Body of pancreas (tissue), 4 donors: ENCODE results near the gene TOR1B. TPM values are rescaled to one million over a fixed set of nuclear protein-coding genes. Genes with fewer than 3 reads are reported as not detected.

Source experiments
- ATAC-seq: fragments of 150-250 bp; one replicate; pipeline ENCODE4 v1.9.1; 2016
- DNase-seq, 4 donors: peaks; one replicate each; pipeline ENCODE4 v3.0.0-alpha.2; 2019
- H3K27ac ChIP-seq, 4 donors: fragments of 200-600 bp; sonication (generic); 1 replicate in 3 of 4; 2 replicates in 1 of 4; pipeline versions ENCODE4 v1.5.1 to v1.6.1; 2016 to 2019; ENCODE audit warnings: mild to moderate bottlenecking in 1 of 4, mixed read lengths in 1 of 4, moderate library complexity in 1 of 4
- H3K27me3 ChIP-seq, 2 donors: fragments of 200-600 bp; sonication (generic); one replicate each; pipeline ENCODE4 v1.6.0; 2016; ENCODE audit warnings: mild to moderate bottlenecking in 1 of 2
- H3K36me3 ChIP-seq, 2 donors: fragments of 200-600 bp; sonication (generic); replicated peaks in 1 of 2; 2 replicates each; pipeline ENCODE4 v1.5.1; 2016; ENCODE audit warnings: low read depth in 2 of 2; ENCODE audit not compliant: insufficient read depth in 1 of 2
- H3K4me1 ChIP-seq: fragments of 200-600 bp; sonication (generic); one replicate; pipeline ENCODE4 v1.6.0; 2016
- H3K4me3 ChIP-seq, 2 donors: fragments of 200-600 bp; sonication (generic); 1 replicate in 1 of 2; 2 replicates in 1 of 2; pipeline ENCODE4 v1.5.1; 2016 to 2019
- H3K9me3 ChIP-seq, 3 donors: fragments of 200-600 bp; sonication (generic); 1 replicate in 2 of 3; 2 replicates in 1 of 3; pipeline ENCODE4 v1.5.1; 2016
- POLR2A ChIP-seq, 3 donors: fragments of 450-650 bp; IDR thresholded peaks; one replicate each; pipeline ENCODE4 v1.6.1; 2016; ENCODE audit warnings: antibody characterized with exemption in 3 of 3, mild to moderate bottlenecking in 2 of 3
- WGBS, 2 donors: methylation state at CpG; one replicate each; pipeline ENCODE4 v1.1.5; 2017; 5-methylcytosine and 5-hydroxymethylcytosine counted together
- intact Hi-C: fragments of 100-400 bp; cut with DNase I; formaldehyde crosslinking; loops from one replicate; pipeline ENCODE4 v1.15.1; 2023
- total RNA-seq, 2 donors: library from RNA; depleted of rRNA; stranded (reverse); fragments of >200 nt; gene quantifications; one replicate each; pipeline ENCODE4 v1.1.0, GENCODE V29; 2016
- TF ChIP-seq, protein P1 (sequence below), 7 experiments: fragments of 450-650 bp in 4 of 7; fragments of 200-600 bp in 3 of 7; sonication (generic) in 3 of 7; IDR thresholded peaks; one replicate each; pipeline ENCODE4 v1.5.1; 2016 to 2019; ENCODE audit warnings: antibody characterized with exemption in 7 of 7

TOR1B gene
- total RNA-seq, 2 donors from 2014 or later: 9.6 to 19.2 TPM

DNA sequence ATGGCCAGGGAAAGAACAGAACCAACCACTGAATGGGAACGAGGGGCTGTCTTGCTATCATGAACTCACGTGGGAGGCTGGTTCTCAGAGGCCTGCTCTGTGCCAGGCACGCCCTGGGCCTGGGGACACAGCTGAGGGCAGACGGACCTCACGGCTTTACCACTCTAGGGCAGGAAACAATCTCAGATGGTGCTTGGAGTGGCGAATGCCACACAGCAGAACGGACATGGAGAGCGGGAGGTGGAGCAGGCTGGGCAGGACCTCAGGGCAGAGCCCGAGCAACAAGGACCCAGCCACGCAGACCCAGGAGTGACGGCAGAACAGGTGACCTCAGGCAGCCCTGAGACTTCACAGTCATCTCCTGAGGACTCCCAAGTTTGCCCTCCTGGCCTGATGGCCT, 12.3 kb downstream of the TOR1B start:
- Histone ChIP-seq H3K4me1 (peaks cover 21% of the 10 kb centered on the region), H3K9me3 (no peaks in the 10 kb centered on the region), H3K27me3 (no peaks in the 10 kb centered on the region), H3K36me3 (no peaks in the 10 kb centered on the region), H3K4me3 (no peak overlapping the region), H3K27ac (no peak overlapping the region)
- TF ChIP-seq POLR2A (IDR thresholded peaks at IDR 0.05): no peak
- ATAC-seq (no peak), DNase-seq (no peak)
- intact Hi-C loops: no loop called here
- 85 to 95% methylated on average over 5 to 11 of the region's 11 CpGs for WGBS, 2 donors

DNA sequence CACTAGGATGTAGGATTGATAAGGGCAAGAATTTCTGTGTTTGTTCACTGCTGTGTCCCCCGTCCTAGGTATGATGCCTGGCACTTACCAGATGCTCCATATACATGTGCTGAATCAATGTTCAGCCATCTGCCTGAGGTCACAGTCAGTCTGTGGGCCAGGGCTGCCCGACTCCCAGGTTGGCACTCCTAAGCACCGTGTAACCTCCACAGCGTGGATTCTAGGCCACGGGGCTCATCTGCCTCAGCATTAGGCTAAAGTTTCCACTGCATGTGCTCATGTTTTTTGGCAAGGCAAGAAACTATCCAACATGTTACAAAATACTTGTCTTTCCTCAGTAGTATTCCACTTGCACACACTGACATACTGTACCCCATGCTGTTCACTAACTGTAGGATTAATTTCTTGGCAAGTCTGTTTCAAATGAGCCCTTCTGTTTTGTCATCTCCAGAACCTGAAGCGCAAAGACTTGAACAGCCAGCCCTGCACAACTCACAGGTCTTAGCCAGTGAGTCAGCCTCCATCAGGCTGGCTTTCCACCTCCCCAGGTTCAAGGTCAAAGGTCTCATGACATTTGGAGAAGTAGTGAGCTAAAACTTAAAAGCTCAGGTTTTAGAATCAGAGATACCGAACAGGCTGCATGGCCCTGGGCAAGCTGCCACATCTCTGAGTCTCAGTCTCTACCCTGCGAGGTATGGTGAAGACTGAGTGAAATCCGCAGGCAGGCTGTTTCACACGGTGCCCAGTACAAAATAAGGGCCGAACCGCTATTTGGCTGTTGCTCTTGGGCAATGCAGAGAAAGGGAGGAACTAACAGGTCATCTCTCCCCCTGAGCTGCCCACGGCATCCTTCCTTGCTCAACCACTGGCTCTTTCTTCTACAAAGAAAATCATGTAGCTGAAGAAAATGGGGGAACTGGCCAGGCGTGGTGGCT, 13.8 kb downstream of the TOR1B start:
- Histone ChIP-seq H3K4me3 (no peak overlapping the region), H3K36me3 (peaks cover 0 to 2% of the 10 kb centered on the region in 2 donors), H3K9me3 (no peaks in the 10 kb centered on the region), H3K27me3 (no peaks in the 10 kb centered on the region), H3K4me1 (peaks cover 7% of the 10 kb centered on the region), H3K27ac (no peak overlapping the region)
- ATAC-seq (no peak), DNase-seq (peak in 1 of 4 donors; percentile 34)
- intact Hi-C loops: no loop called here
- 69 to 82% methylated on average over 14 of the region's 14 CpGs for WGBS, 2 donors
- TF ChIP-seq POLR2A (IDR thresholded peaks at IDR 0.05): no peak
- TF ChIP-seq, protein P1, sequence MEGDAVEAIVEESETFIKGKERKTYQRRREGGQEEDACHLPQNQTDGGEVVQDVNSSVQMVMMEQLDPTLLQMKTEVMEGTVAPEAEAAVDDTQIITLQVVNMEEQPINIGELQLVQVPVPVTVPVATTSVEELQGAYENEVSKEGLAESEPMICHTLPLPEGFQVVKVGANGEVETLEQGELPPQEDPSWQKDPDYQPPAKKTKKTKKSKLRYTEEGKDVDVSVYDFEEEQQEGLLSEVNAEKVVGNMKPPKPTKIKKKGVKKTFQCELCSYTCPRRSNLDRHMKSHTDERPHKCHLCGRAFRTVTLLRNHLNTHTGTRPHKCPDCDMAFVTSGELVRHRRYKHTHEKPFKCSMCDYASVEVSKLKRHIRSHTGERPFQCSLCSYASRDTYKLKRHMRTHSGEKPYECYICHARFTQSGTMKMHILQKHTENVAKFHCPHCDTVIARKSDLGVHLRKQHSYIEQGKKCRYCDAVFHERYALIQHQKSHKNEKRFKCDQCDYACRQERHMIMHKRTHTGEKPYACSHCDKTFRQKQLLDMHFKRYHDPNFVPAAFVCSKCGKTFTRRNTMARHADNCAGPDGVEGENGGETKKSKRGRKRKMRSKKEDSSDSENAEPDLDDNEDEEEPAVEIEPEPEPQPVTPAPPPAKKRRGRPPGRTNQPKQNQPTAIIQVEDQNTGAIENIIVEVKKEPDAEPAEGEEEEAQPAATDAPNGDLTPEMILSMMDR (IDR thresholded peaks at IDR 0.05): no peak

DNA sequence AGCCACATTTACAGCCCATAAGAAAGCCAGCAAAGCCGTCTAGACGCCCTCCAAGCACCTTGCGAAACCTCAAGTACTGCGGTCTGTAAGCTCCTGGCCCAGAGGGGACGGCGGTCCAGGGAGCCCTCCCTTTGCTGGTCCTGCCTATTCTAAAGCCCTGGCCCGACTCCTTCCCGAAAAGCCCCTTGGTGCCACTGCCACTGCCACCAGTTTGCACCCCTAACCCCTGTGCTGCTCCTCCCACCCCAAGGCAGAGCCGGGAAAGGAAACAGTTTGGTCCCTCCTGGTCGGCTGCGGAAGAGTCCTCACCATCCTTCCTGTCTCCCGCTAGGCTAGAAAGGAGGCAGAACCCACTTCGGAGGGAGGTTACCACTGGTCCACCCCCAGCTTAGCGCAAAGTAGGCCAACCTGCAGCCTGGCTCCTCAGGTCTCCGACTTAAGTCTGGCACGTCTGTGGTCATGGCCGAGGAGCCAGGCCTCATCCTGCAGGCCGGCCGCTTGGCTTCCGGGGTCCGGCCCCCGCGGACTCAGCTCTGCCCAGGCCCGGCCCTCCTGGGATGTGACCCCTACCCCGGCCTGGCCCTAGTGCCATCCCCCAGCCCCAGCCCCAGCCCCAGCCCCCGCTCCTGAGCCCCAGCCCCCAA, 20.0 kb downstream of the TOR1B start:
- H3K36me3 ChIP-seq: peaks cover 0 to 4% of the 10 kb centered on the region in 2 donors
- H3K9me3 ChIP-seq: no peaks in the 10 kb centered on the region
- H3K27me3 ChIP-seq: no peaks in the 10 kb centered on the region
- peaks cover 9% of the 10 kb centered on the region for H3K4me1 ChIP-seq
- intact Hi-C loops: no loop called here
- H3K27ac ChIP-seq: peak overlapping the region in 1 of 4 donors; percentile 49
- 22 to 62% methylated on average over 9 to 17 of the region's 26 CpGs for WGBS, 2 donors
- H3K4me3 ChIP-seq: peak overlapping the region; percentile 93 to 94
- TF ChIP-seq, protein P1 (IDR thresholded peaks at IDR 0.05): no peak
- TF ChIP-seq POLR2A (IDR thresholded peaks at IDR 0.05): no peak
- DNase-seq (peak in 1 of 4 donors; percentile 24), ATAC-seq (no peak)

DNA sequence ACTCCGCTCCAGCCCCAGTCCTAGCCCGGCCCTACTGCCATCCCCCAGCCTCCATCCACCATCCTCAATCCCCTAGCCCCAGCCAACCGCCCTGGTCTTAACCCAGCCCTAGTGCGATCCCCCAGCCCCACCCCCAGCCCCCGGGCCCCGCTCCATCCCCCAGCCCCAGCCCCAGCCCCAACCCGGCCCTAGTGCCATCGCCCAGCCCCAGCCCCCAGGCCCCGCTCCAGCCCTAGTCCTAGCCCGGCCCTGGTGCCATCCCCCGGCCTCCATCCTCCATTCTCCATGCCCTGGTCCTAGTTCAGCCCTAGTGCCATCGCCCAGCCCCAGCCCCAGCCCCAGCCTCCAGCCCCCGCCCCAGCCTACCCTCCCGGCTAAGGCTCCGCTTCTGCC, 20.6 kb downstream of the TOR1B start:
- Histone ChIP-seq H3K4me1 (peaks cover 9% of the 10 kb centered on the region), H3K27ac (peak overlapping the region in 3 of 4 donors; percentile 49 to 77 (median 71)), H3K36me3 (peaks cover 0 to 6% of the 10 kb centered on the region in 2 donors), H3K27me3 (no peaks in the 10 kb centered on the region), H3K9me3 (no peaks in the 10 kb centered on the region), H3K4me3 (peak overlapping the region; percentile 93 to 94)
- DNase-seq (no peak), ATAC-seq (no peak)
- WGBS, 2 donors: 0 to 1% methylated on average over 3 to 14 of the region's 15 CpGs
- intact Hi-C loops: no loop called here
- TF ChIP-seq, protein P1 (IDR thresholded peaks at IDR 0.05): no peak
- no peak for TF ChIP-seq POLR2A (IDR thresholded peaks at IDR 0.05)

DNA sequence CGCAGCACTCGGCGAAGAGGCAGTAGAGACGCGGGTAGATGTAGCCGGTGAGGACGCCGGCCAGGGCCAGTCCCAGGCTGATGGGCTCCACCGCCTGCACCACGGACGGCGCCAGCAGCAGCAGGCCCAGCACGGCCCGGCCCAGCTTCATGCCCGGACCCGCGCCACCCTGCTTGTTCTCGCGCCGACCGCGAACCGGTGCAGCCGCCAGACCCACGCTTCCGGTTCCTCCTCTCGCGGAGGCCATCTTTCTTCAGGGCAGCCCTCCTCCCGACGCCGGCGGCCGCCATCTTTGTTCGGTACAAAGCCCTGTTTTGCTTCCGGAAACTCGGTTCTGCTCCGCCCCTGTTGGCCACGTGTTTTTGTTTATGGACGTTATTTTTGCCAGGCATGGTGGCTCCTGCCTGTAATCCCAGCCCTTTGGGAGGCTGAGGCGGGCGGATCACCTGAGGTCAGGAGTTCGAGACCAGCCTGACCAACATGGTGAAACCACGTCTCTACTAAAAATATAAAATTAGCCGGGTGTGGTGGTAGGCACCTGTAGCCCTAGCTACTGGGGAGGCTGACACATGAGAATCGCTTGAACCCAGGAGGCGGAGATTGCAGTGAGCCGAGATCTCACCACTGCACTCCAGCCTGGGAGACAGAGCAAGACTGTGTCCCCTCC, 21.1 kb downstream of the TOR1B start, which contains the start of gene TOR1A:
Gene TOR1A (minus strand): TSS at position 202 of the 667 bp plus-strand sequence. CDS start 51 bp downstream, at position 151.
- ATAC-seq (peak; percentile 99), DNase-seq (peak; percentile 96 to 97 (median 96))
- TF ChIP-seq, protein P1 (IDR thresholded peaks at IDR 0.05): no peak
- peak; percentile 35 to 75 (median 71) for TF ChIP-seq POLR2A (IDR thresholded peaks at IDR 0.05)
- peak within 1 kb of the TSS; percentile 93 to 94 for H3K4me3 ChIP-seq
- H3K9me3 ChIP-seq: no peaks in the 10 kb centered on the region
- H3K27me3 ChIP-seq: no peaks in the 10 kb centered on the region
- WGBS, 2 donors: 3 to 18% methylated on average over 9 to 47 of the region's 47 CpGs
- H3K27ac ChIP-seq: peak within 1 kb of the TSS in 3 of 4 donors; percentile 49 to 77 (median 71)
- intact Hi-C loops: no loop called here
- peaks cover 3 to 11% of the 10 kb centered on the region in 2 donors for H3K36me3 ChIP-seq
- peaks cover 9% of the 10 kb centered on the region for H3K4me1 ChIP-seq
